Adrenal gland (tissue), 5 donors: ENCODE data around the gene XRCC1.

ENCODE experiments used
- CTCF ChIP-seq, 6 experiments: fragments of 450-650 bp in 4 of 6; fragments of 200-600 bp in 2 of 6; sonication (generic) in 1 of 6; IDR thresholded peaks; 1 replicate in 5 of 6; 2 replicates in 1 of 6; pipeline versions ENCODE4 v1.5.1 to v1.8.0; 2016 to 2021; ENCODE audit warnings: antibody characterized with exemption in 6 of 6, mild to moderate bottlenecking in 2 of 6, moderate library complexity in 1 of 6
- POLR2A ChIP-seq, 2 donors: fragments of 450-650 bp; IDR thresholded peaks; one replicate each; pipeline ENCODE4 v1.6.1; 2017; ENCODE audit warnings: antibody characterized with exemption in 2 of 2, mild to moderate bottlenecking in 2 of 2, moderate library complexity in 1 of 2
- donor health status: DM: no; HTN: no; CAD: no.

- TF ChIP-seq POLR2A (IDR thresholded peaks at IDR 0.05) (no peak), CTCF (IDR thresholded peaks at IDR 0.05) (no peak)
Measured at GRCh38 chr19:43506629-43507028, 68.7 kb downstream of the XRCC1 start.
